HEK293 (cell line): Measurements from ENCODE around the gene HP1BP3.

Experiments
- CTCF ChIA-PET: fragments of 350-600 bp; formaldehyde crosslinking; extraction: SDS; loops from one replicate; lab custom pipeline; 2021; ENCODE audit warnings: antibody characterized with exemption; lab: Yijun Ruan, JAX
- POLR2A ChIA-PET: fragments of 300-600 bp; formaldehyde crosslinking; extraction: SDS; loops from one replicate; lab custom pipeline; 2020; ENCODE audit warnings: antibody characterized with exemption, inconsistent platforms; lab: Yijun Ruan, JAX
- H3K27ac ChIP-seq: fragments of 200-500 bp; sonication (Bioruptor generic); 2 replicates; pipeline ENCODE4 v1.5.1; 2014; ENCODE audit warnings: low read depth, low read length, control low read depth, inconsistent platforms; ENCODE audit errors: extremely low read depth
- H3K36me3 ChIP-seq, 2 experiments: fragments of 200-500 bp in 1 of 2; sonication (Bioruptor generic) in 1 of 2; 1 replicate in 1 of 2; 2 replicates in 1 of 2; pipeline ENCODE4 v1.5.1; 2014 to 2017; ENCODE audit warnings: inconsistent platforms in 2 of 2, low read length in 2 of 2; ENCODE audit not compliant: control insufficient read depth in 2 of 2, insufficient read depth in 1 of 2
- H3K4me1 ChIP-seq: fragments of 200-500 bp; sonication (Bioruptor generic); 2 replicates; pipeline ENCODE4 v1.5.1; 2014; ENCODE audit warnings: mild to moderate bottlenecking, low read length, inconsistent platforms; ENCODE audit not compliant: control insufficient read depth, insufficient read depth
- H3K4me3 ChIP-seq: 2 replicates; pipeline ENCODE4 v1.5.1; 2011; ENCODE audit warnings: low read depth, mild to moderate bottlenecking, control low read depth, low read length, moderate library complexity
- H3K9me3 ChIP-seq: fragments of 200-500 bp; sonication (Bioruptor generic); 2 replicates; pipeline ENCODE4 v1.5.1; 2014; ENCODE audit warnings: low read depth, low read length, inconsistent platforms; ENCODE audit not compliant: control insufficient read depth, insufficient read depth
- AEBP2 ChIP-seq: fragments of 450-650 bp; formaldehyde crosslinking; IDR thresholded peaks from 2 replicates; pipeline ENCODE4 v1.5.1; 2016; ENCODE audit warnings: missing biosample characterization, missing genetic modification characterization, borderline replicate concordance
- BCL11A ChIP-seq: fragments of 450-650 bp; formaldehyde crosslinking; IDR thresholded peaks from 2 replicates; pipeline ENCODE4 v1.5.1; 2016; ENCODE audit warnings: low read depth, missing biosample characterization, missing genetic modification characterization
- GLIS1 ChIP-seq: fragments of 450-650 bp; formaldehyde crosslinking; IDR thresholded peaks from 2 replicates; pipeline ENCODE4 v1.5.1; 2016; ENCODE audit warnings: missing biosample characterization, missing genetic modification characterization
- INSM2 ChIP-seq: fragments of 450-650 bp; formaldehyde crosslinking; IDR thresholded peaks from 2 replicates; pipeline ENCODE4 v1.5.1; 2016; ENCODE audit warnings: missing biosample characterization, missing genetic modification characterization
- MEIS1 ChIP-seq: sonication (generic); formaldehyde crosslinking; IDR thresholded peaks from 2 replicates; pipeline ENCODE4 v1.8.1; 2022; ENCODE audit warnings: missing genetic modification reagents, mild to moderate bottlenecking, borderline replicate concordance
- PATZ1 ChIP-seq: fragments of 450-650 bp; formaldehyde crosslinking; IDR thresholded peaks from 2 replicates; pipeline ENCODE4 v1.5.1; 2016; ENCODE audit warnings: missing biosample characterization, missing genetic modification characterization
- ZBTB20 ChIP-seq: fragments of 450-650 bp; formaldehyde crosslinking; IDR thresholded peaks from 2 replicates; pipeline ENCODE4 v1.5.1; 2016; ENCODE audit warnings: missing biosample characterization, missing genetic modification characterization
- ZBTB26 ChIP-seq: fragments of 450-650 bp; formaldehyde crosslinking; optimal IDR thresholded peaks from 2 replicates; pipeline ENCODE3; 2016; ENCODE audit warnings: missing biosample characterization, mild to moderate bottlenecking, missing genetic modification characterization
- ZNF157 ChIP-seq: fragments of 450-650 bp; formaldehyde crosslinking; IDR thresholded peaks from 2 replicates; pipeline ENCODE4 v1.5.1; 2016; ENCODE audit warnings: missing biosample characterization, missing genetic modification characterization
- ZNF19 ChIP-seq: fragments of 450-650 bp; formaldehyde crosslinking; IDR thresholded peaks from 2 replicates; pipeline ENCODE4; 2016; ENCODE audit warnings: missing biosample characterization, missing genetic modification characterization, low read depth
- ZNF221 ChIP-seq: fragments of 450-650 bp; formaldehyde crosslinking; IDR thresholded peaks from 2 replicates; pipeline ENCODE4 v1.5.1; 2017; ENCODE audit warnings: missing biosample characterization, missing genetic modification characterization, borderline replicate concordance
- ZNF311 ChIP-seq: fragments of 450-650 bp; formaldehyde crosslinking; IDR thresholded peaks from 2 replicates; pipeline ENCODE4 v1.5.1; 2017; ENCODE audit warnings: missing biosample characterization, missing genetic modification characterization, borderline replicate concordance
- ZNF335 ChIP-seq: fragments of 450-650 bp; formaldehyde crosslinking; conservative IDR thresholded peaks from 2 replicates; pipeline ENCODE4 v1.5.1; 2016; ENCODE audit warnings: missing biosample characterization, missing genetic modification characterization
- ZNF341 ChIP-seq: fragments of 450-650 bp; formaldehyde crosslinking; IDR thresholded peaks from 2 replicates; pipeline ENCODE4; 2016; ENCODE audit warnings: low read depth, missing biosample characterization, missing genetic modification characterization
- ZNF350 ChIP-seq: fragments of 450-650 bp; formaldehyde crosslinking; IDR thresholded peaks from 2 replicates; pipeline ENCODE4 v1.5.0; 2017; ENCODE audit warnings: missing biosample characterization, mild to moderate bottlenecking, missing genetic modification characterization
- ZNF37A ChIP-seq: fragments of 450-650 bp; IDR thresholded peaks from 2 replicates; pipeline ENCODE4 v1.5.1; 2018; ENCODE audit warnings: missing biosample characterization, missing genetic modification characterization
- ZNF501 ChIP-seq: fragments of 450-650 bp; formaldehyde crosslinking; IDR thresholded peaks from 2 replicates; pipeline ENCODE4 v1.5.1; 2016; ENCODE audit warnings: missing biosample characterization, missing genetic modification characterization
- ZNF549 ChIP-seq: fragments of 450-650 bp; IDR thresholded peaks from 2 replicates; pipeline ENCODE4 v1.5.1; 2018; ENCODE audit warnings: missing biosample characterization, missing genetic modification characterization, mild to moderate bottlenecking, inconsistent platforms, moderate library complexity
- ZNF768 ChIP-seq: fragments of 450-650 bp; formaldehyde crosslinking; IDR thresholded peaks from 2 replicates; pipeline ENCODE4 v1.5.1; 2018; ENCODE audit warnings: missing biosample characterization, mild to moderate bottlenecking, missing genetic modification characterization
- ZNF776 ChIP-seq: fragments of 450-650 bp; formaldehyde crosslinking; IDR thresholded peaks from 2 replicates; pipeline ENCODE4 v1.5.0; 2017; ENCODE audit warnings: missing biosample characterization, missing genetic modification characterization, borderline replicate concordance
- ZNF785 ChIP-seq: fragments of 450-650 bp; formaldehyde crosslinking; IDR thresholded peaks from 2 replicates; pipeline ENCODE4 v1.5.1; 2016; ENCODE audit warnings: missing biosample characterization, missing genetic modification characterization
- TF ChIP-seq, protein P1 (sequence below): fragments of 450-650 bp; formaldehyde crosslinking; IDR thresholded peaks from 2 replicates; pipeline ENCODE4 v1.5.1; 2016; ENCODE audit warnings: missing biosample characterization, missing genetic modification characterization
- TF ChIP-seq, protein P2 (sequence below): fragments of 450-650 bp; formaldehyde crosslinking; IDR thresholded peaks from 2 replicates; pipeline ENCODE4 v1.5.1; 2016; ENCODE audit warnings: missing biosample characterization, missing genetic modification characterization
- TF ChIP-seq, protein P3 (sequence below): fragments of 450-650 bp; formaldehyde crosslinking; IDR thresholded peaks from 2 replicates; pipeline ENCODE4 v1.5.1; 2016; ENCODE audit warnings: missing biosample characterization, missing genetic modification characterization

HP1BP3 gene

GRCh38 chr1:20732071-20732587 is 55.0 kb downstream of the HP1BP3 start (continued):
- 0 out of 2 replicates have a peak, but pooled peaks have one; percentile 36 for TF ChIP-seq INSM2 (tag by site-specific recombination)
- no peak for TF ChIP-seq ZNF768 (tag by site-specific recombination)
- no peak for TF ChIP-seq ZNF19 (tag by site-specific recombination)
- no peak for TF ChIP-seq ZNF221
- peak; percentile 92 for TF ChIP-seq ZNF335 (tag by site-specific recombination)
- 0 out of 2 replicates have a peak, but pooled peaks have one; percentile 15 for TF ChIP-seq ZNF785 (tag by site-specific recombination)
- TF ChIP-seq BCL11A: peak; percentile 11; the same call in 1 of the 2 replicates
- TF ChIP-seq, protein P1, sequence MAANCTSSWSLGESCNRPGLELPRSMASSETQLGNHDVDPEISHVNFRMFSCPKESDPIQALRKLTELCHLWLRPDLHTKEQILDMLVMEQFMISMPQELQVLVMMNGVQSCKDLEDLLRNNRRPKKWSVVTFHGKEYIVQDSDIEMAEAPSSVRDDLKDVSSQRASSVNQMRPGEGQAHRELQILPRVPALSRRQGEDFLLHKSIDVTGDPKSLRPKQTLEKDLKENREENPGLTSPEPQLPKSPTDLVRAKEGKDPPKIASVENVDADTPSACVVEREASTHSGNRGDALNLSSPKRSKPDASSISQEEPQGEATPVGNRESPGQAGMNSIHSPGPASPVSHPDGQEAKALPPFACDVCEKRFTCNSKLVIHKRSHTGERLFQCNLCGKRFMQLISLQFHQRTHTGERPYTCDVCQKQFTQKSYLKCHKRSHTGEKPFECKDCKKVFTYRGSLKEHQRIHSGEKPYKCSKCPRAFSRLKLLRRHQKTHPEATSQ (tag by site-specific recombination): 0 out of 2 replicates have a peak, but pooled peaks have one; percentile 53
- TF ChIP-seq, protein P2, sequence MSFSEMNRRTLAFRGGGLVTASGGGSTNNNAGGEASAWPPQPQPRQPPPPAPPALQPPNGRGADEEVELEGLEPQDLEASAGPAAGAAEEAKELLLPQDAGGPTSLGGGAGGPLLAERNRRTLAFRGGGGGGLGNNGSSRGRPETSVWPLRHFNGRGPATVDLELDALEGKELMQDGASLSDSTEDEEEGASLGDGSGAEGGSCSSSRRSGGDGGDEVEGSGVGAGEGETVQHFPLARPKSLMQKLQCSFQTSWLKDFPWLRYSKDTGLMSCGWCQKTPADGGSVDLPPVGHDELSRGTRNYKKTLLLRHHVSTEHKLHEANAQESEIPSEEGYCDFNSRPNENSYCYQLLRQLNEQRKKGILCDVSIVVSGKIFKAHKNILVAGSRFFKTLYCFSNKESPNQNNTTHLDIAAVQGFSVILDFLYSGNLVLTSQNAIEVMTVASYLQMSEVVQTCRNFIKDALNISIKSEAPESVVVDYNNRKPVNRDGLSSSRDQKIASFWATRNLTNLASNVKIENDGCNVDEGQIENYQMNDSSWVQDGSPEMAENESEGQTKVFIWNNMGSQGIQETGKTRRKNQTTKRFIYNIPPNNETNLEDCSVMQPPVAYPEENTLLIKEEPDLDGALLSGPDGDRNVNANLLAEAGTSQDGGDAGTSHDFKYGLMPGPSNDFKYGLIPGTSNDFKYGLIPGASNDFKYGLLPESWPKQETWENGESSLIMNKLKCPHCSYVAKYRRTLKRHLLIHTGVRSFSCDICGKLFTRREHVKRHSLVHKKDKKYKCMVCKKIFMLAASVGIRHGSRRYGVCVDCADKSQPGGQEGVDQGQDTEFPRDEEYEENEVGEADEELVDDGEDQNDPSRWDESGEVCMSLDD (tag by site-specific recombination): peak; percentile 89
- TF ChIP-seq, protein P3, sequence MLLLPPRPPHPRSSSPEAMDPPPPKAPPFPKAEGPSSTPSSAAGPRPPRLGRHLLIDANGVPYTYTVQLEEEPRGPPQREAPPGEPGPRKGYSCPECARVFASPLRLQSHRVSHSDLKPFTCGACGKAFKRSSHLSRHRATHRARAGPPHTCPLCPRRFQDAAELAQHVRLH (tag by site-specific recombination): peak; percentile 100
- no peak for TF ChIP-seq ZNF37A (tag by site-specific recombination)
- TF ChIP-seq AEBP2 (tag by site-specific recombination): no peak
- no peak for TF ChIP-seq ZBTB20 (tag by site-specific recombination)
- TF ChIP-seq ZNF350 (tag by site-specific recombination): no peak

GRCh38 chr1:20731057-20731991 is 55.8 kb downstream of the HP1BP3 start:
- H3K4me1 ChIP-seq: peaks cover 8% of the 10 kb centered on the region
- no peak overlapping the region for H3K27ac ChIP-seq
- H3K9me3 ChIP-seq: no peaks in the 10 kb centered on the region
- no peaks in the 10 kb centered on the region for H3K36me3 ChIP-seq
- peak overlapping the region; percentile 44 for H3K4me3 ChIP-seq
- ChIA-PET POLR2A (interaction anchor here (1.8 kb wide), 1 partner anchor 14 kb away, joined by 4 read pairs; the partner anchor contains the start of gene KIF17), CTCF (interaction anchor here (1.1 kb wide), 1 partner anchor 38 kb away, joined by 3 read pairs; no protein-coding TSS in a partner anchor)
- TF ChIP-seq ZNF549 (tag by site-specific recombination): no peak
- no peak for TF ChIP-seq ZNF776 (tag by site-specific recombination)
- peak; percentile 34 for TF ChIP-seq ZBTB26 (tag by site-specific recombination)
- TF ChIP-seq ZNF157 (tag by site-specific recombination): no peak
- no peak for TF ChIP-seq ZNF501 (tag by site-specific recombination)
- peak; percentile 28; the same call in 1 of the 2 replicates for TF ChIP-seq GLIS1 (tag by site-specific recombination)
- no peak for TF ChIP-seq MEIS1
- peak; percentile 54; the same call in 1 of the 2 replicates for TF ChIP-seq PATZ1 (tag by site-specific recombination)
- TF ChIP-seq ZNF341: peak; percentile 86
- TF ChIP-seq ZNF311 (tag by site-specific recombination): no peak
